Smooth muscle cell (in vitro differentiated cells): Measurements from ENCODE around the gene GUCY1A2. TPM values are rescaled to one million over a fixed set of nuclear protein-coding genes. Genes with fewer than 3 reads are reported as not detected.

Experiments used
- DNase-seq: peaks from one replicate; lab custom pipeline; 2025; ENCODE audit not compliant: unreplicated experiment; lab: John Stamatoyannopoulos, UW
- H2AFZ ChIP-seq: fragments of 200-600 bp; sonication (generic); 2 replicates; pipeline ENCODE4 v1.6.0; 2016; ENCODE audit warnings: antibody characterized with exemption, low read depth, mild to moderate bottlenecking
- H3F3A ChIP-seq: fragments of 200-600 bp; sonication (generic); 2 replicates; pipeline ENCODE4 v1.6.0; 2017; ENCODE audit warnings: antibody characterized with exemption, low read depth
- H3K27ac ChIP-seq: fragments of 200-600 bp; sonication (generic); 2 replicates; pipeline ENCODE4 v1.5.1; 2016; ENCODE audit warnings: low read depth, mild to moderate bottlenecking
- H3K27me3 ChIP-seq: fragments of 200-600 bp; sonication (generic); 2 replicates; pipeline ENCODE4 v1.6.1; 2016; ENCODE audit warnings: low read depth, mild to moderate bottlenecking
- H3K36me3 ChIP-seq: fragments of 200-600 bp; sonication (generic); 2 replicates; pipeline ENCODE4 v1.5.1; 2016; ENCODE audit warnings: low read depth
- H3K4me1 ChIP-seq: fragments of 200-600 bp; sonication (generic); 2 replicates; pipeline ENCODE4 v1.5.1; 2016; ENCODE audit warnings: low read depth
- H3K4me2 ChIP-seq: fragments of 200-600 bp; sonication (generic); 2 replicates; pipeline ENCODE4 v1.6.0; 2016; ENCODE audit warnings: mild to moderate bottlenecking
- H3K4me3 ChIP-seq: fragments of 200-600 bp; sonication (generic); 2 replicates; pipeline ENCODE4 v1.5.1; 2016; ENCODE audit warnings: mild to moderate bottlenecking
- H3K79me2 ChIP-seq: fragments of 200-600 bp; sonication (generic); 2 replicates; pipeline ENCODE4 v1.6.0; 2016; ENCODE audit warnings: low read depth, mild to moderate bottlenecking
- H3K9ac ChIP-seq: fragments of 200-600 bp; sonication (generic); 2 replicates; pipeline ENCODE4 v1.6.0; 2016; ENCODE audit warnings: low read depth
- H3K9me3 ChIP-seq: fragments of 200-600 bp; sonication (generic); replicated peaks from 2 replicates; pipeline ENCODE4 v1.5.1; 2016; ENCODE audit warnings: low read depth
- H4K20me1 ChIP-seq: fragments of 200-600 bp; sonication (generic); 2 replicates; pipeline ENCODE4 v1.6.0; 2016; ENCODE audit warnings: low read depth
- CTCF ChIP-seq: fragments of 200-600 bp; sonication (generic); IDR thresholded peaks from 2 replicates; pipeline ENCODE4 v1.5.1; 2017; ENCODE audit warnings: borderline replicate concordance, mild to moderate bottlenecking, antibody characterized with exemption; ENCODE audit not compliant: insufficient read depth, poor library complexity, severe bottlenecking
- WGBS: methylation state at CpG from one replicate; pipeline ENCODE4 v1.1.7; 2016; ENCODE audit warnings: low lambda C conversion rate; 5-methylcytosine and 5-hydroxymethylcytosine counted together
- polyA plus RNA-seq: library from polyadenylated mRNA; unstranded; fragments of >200 nt; fragmentation: Nextera tagmentation; extraction: Ambion mirVana; gene quantifications from 2 replicates; pipeline ENCODE4 v1.2.1, GENCODE V29; 2016
- total RNA-seq: library from RNA; depleted of rRNA; stranded (reverse); fragments of >200 nt; gene quantifications from 2 replicates; pipeline ENCODE4 v1.2.3, GENCODE V29; 2014

GUCY1A2 gene
- total and polyA plus RNA-seq, 2 experiments from 2014 or later, result 0.08 to 1.1 TPM

GRCh38 chr11:107009190-107009589, 9.1 kb downstream of the GUCY1A2 start:
- Histone ChIP-seq H3K27ac (no peak overlapping the region), H4K20me1 (no peaks in the 10 kb centered on the region), H3K9me3 (no peaks in the 10 kb centered on the region), H3K4me2 (no peak overlapping the region), H3K27me3 (no peaks in the 10 kb centered on the region), H3K36me3 (no peaks in the 10 kb centered on the region), H3F3A (no peaks in the 10 kb centered on the region), H3K79me2 (no peaks in the 10 kb centered on the region), H3K4me1 (peaks cover 14% of the 10 kb centered on the region), H3K4me3 (no peak overlapping the region), H3K9ac (no peak overlapping the region), H2AFZ (no peak overlapping the region)
- WGBS, result 93% methylated on average over 1 of the region's 1 CpG
- no peak for TF ChIP-seq CTCF
- DNase-seq, result no peak

- no peak for TF ChIP-seq CTCF
- Histone ChIP-seq H3K9ac (no peak overlapping the region), H3F3A (no peaks in the 10 kb centered on the region), H3K4me3 (no peak overlapping the region), H3K27me3 (no peaks in the 10 kb centered on the region), H3K79me2 (no peaks in the 10 kb centered on the region), H3K4me1 (no peaks in the 10 kb centered on the region), H3K9me3 (no peaks in the 10 kb centered on the region), H3K27ac (no peak overlapping the region), H2AFZ (no peak overlapping the region), H3K4me2 (no peak overlapping the region), H4K20me1 (no peaks in the 10 kb centered on the region), H3K36me3 (no peaks in the 10 kb centered on the region)
- DNase-seq, result no peak
- 65% methylated on average over 2 of the region's 2 CpGs for WGBS
Observed at GRCh38 chr11:107006076-107006833, 12.0 kb downstream of the GUCY1A2 start.

GRCh38 chr11:106999196-106999595, 19.1 kb downstream of the GUCY1A2 start:
- H3K4me1 ChIP-seq, result no peaks in the 10 kb centered on the region
- H3F3A ChIP-seq, result no peaks in the 10 kb centered on the region
- DNase-seq, result no peak
- TF ChIP-seq CTCF, result no peak
- H4K20me1 ChIP-seq, result no peaks in the 10 kb centered on the region
- H3K27ac ChIP-seq, result peak overlapping the region; percentile 65
- 51% methylated on average over 1 of the region's 1 CpG for WGBS
- no peaks in the 10 kb centered on the region for H3K9me3 ChIP-seq
- H3K4me2 ChIP-seq, result no peak overlapping the region
- no peaks in the 10 kb centered on the region for H3K79me2 ChIP-seq
- H3K9ac ChIP-seq, result no peak overlapping the region
- H3K36me3 ChIP-seq, result no peaks in the 10 kb centered on the region
- no peaks in the 10 kb centered on the region for H3K27me3 ChIP-seq
- no peak overlapping the region for H2AFZ ChIP-seq
- H3K4me3 ChIP-seq, result no peak overlapping the region

- H3K79me2 ChIP-seq, result no peaks in the 10 kb centered on the region
- 25% methylated on average over 4 of the region's 4 CpGs for WGBS
- no peak for TF ChIP-seq CTCF
- H4K20me1 ChIP-seq, result no peaks in the 10 kb centered on the region
- H3K4me1 ChIP-seq, result no peaks in the 10 kb centered on the region
- DNase-seq, result no peak
- H3K27me3 ChIP-seq, result no peaks in the 10 kb centered on the region
- no peaks in the 10 kb centered on the region for H3F3A ChIP-seq
- no peak overlapping the region for H3K4me3 ChIP-seq
- H3K27ac ChIP-seq, result peak overlapping the region; percentile 65
- no peak overlapping the region for H3K4me2 ChIP-seq
- no peaks in the 10 kb centered on the region for H3K36me3 ChIP-seq
- H3K9ac ChIP-seq, result peak overlapping the region; percentile 21
- H2AFZ ChIP-seq, result no peak overlapping the region
- H3K9me3 ChIP-seq, result no peaks in the 10 kb centered on the region
Observed at GRCh38 chr11:106998916-106999188, 19.4 kb downstream of the GUCY1A2 start.
